ENCODE measurements around the gene NR3C2.

Gene NR3C2

GRCh38 chr4:148349153-148349552 lies 93.1 kb downstream of the NR3C2 start:
- peaks cover 0 to 7% (median 0%) of the 10 kb centered on the region in 5 donors for H3K4me1 ChIP-seq (ENCODE audit: control insufficient read depth in 5 of 5, insufficient read depth in 5 of 5, low read length in 5 of 5)
- H3K9ac ChIP-seq (ENCODE audit: low read length in 5 of 5): no peak overlapping the region
- H3K27ac ChIP-seq (ENCODE audit: low read depth, low read length): no peak overlapping the region
- H3K9me3 ChIP-seq (ENCODE audit: control insufficient read depth in 5 of 5, low read length in 5 of 5): no peaks in the 10 kb centered on the region
- H3K27me3 ChIP-seq (ENCODE audit: control insufficient read depth in 5 of 5, insufficient read depth in 4 of 5, low read length in 5 of 5): no peaks in the 10 kb centered on the region
- no peaks in the 10 kb centered on the region for H3K36me3 ChIP-seq (ENCODE audit: control insufficient read depth in 5 of 5, insufficient read depth in 5 of 5, low read length in 5 of 5)
- no peak overlapping the region for H3K4me3 ChIP-seq (ENCODE audit: low read depth in 1 of 5, low read length in 5 of 5)

- Histone ChIP-seq H3K9ac (ENCODE audit: low read length in 5 of 5) (no peak overlapping the region), H3K36me3 (ENCODE audit: control insufficient read depth in 5 of 5, insufficient read depth in 5 of 5, low read length in 5 of 5) (no peaks in the 10 kb centered on the region), H3K27me3 (ENCODE audit: control insufficient read depth in 5 of 5, insufficient read depth in 4 of 5, low read length in 5 of 5) (no peaks in the 10 kb centered on the region), H3K4me1 (ENCODE audit: control insufficient read depth in 5 of 5, insufficient read depth in 5 of 5, low read length in 5 of 5) (peaks cover 0 to 7% (median 0%) of the 10 kb centered on the region in 5 donors), H3K27ac (ENCODE audit: low read depth, low read length) (no peak overlapping the region), H3K9me3 (ENCODE audit: control insufficient read depth in 5 of 5, low read length in 5 of 5) (no peaks in the 10 kb centered on the region), H3K4me3 (ENCODE audit: low read depth in 1 of 5, low read length in 5 of 5) (no peak overlapping the region)
Observed at GRCh38 chr4:148346657-148347056, 95.6 kb downstream of the NR3C2 start.

GRCh38 chr4:148345509-148345908 lies 96.7 kb downstream of the NR3C2 start:
- no peaks in the 10 kb centered on the region for H3K36me3 ChIP-seq (ENCODE audit: control insufficient read depth in 5 of 5, insufficient read depth in 5 of 5, low read length in 5 of 5)
- H3K9me3 ChIP-seq (ENCODE audit: control insufficient read depth in 5 of 5, low read length in 5 of 5): peaks cover 0 to 4% (median 0%) of the 10 kb centered on the region in 5 donors
- no peak overlapping the region for H3K4me3 ChIP-seq (ENCODE audit: low read depth in 1 of 5, low read length in 5 of 5)
- H3K4me1 ChIP-seq (ENCODE audit: control insufficient read depth in 5 of 5, insufficient read depth in 5 of 5, low read length in 5 of 5): peaks cover 0 to 7% (median 0%) of the 10 kb centered on the region in 5 donors
- H3K27ac ChIP-seq (ENCODE audit: low read depth, low read length): no peak overlapping the region
- H3K27me3 ChIP-seq (ENCODE audit: control insufficient read depth in 5 of 5, insufficient read depth in 4 of 5, low read length in 5 of 5): no peaks in the 10 kb centered on the region
- H3K9ac ChIP-seq (ENCODE audit: low read length in 5 of 5): no peak overlapping the region

GRCh38 chr4:148344941-148345340 lies 97.3 kb downstream of the NR3C2 start:
- Histone ChIP-seq H3K9me3 (ENCODE audit: control insufficient read depth in 5 of 5, low read length in 5 of 5) (peaks cover 0 to 10% (median 0%) of the 10 kb centered on the region in 5 donors), H3K4me3 (ENCODE audit: low read depth in 1 of 5, low read length in 5 of 5) (no peak overlapping the region), H3K4me1 (ENCODE audit: control insufficient read depth in 5 of 5, insufficient read depth in 5 of 5, low read length in 5 of 5) (peaks cover 0 to 7% (median 0%) of the 10 kb centered on the region in 5 donors), H3K27ac (ENCODE audit: low read depth, low read length) (no peak overlapping the region), H3K27me3 (ENCODE audit: control insufficient read depth in 5 of 5, insufficient read depth in 4 of 5, low read length in 5 of 5) (no peaks in the 10 kb centered on the region), H3K36me3 (ENCODE audit: control insufficient read depth in 5 of 5, insufficient read depth in 5 of 5, low read length in 5 of 5) (no peaks in the 10 kb centered on the region), H3K9ac (ENCODE audit: low read length in 5 of 5) (no peak overlapping the region)

GRCh38 chr4:148344352-148344751 lies 97.9 kb downstream of the NR3C2 start:
- H3K9ac ChIP-seq (ENCODE audit: low read length in 5 of 5): no peak overlapping the region
- peaks cover 0 to 7% (median 0%) of the 10 kb centered on the region in 5 donors for H3K4me1 ChIP-seq (ENCODE audit: control insufficient read depth in 5 of 5, insufficient read depth in 5 of 5, low read length in 5 of 5)
- no peaks in the 10 kb centered on the region for H3K36me3 ChIP-seq (ENCODE audit: control insufficient read depth in 5 of 5, insufficient read depth in 5 of 5, low read length in 5 of 5)
- no peaks in the 10 kb centered on the region for H3K27me3 ChIP-seq (ENCODE audit: control insufficient read depth in 5 of 5, insufficient read depth in 4 of 5, low read length in 5 of 5)
- H3K27ac ChIP-seq (ENCODE audit: low read depth, low read length): no peak overlapping the region
- no peak overlapping the region for H3K4me3 ChIP-seq (ENCODE audit: low read depth in 1 of 5, low read length in 5 of 5)
- peaks cover 0 to 11% (median 0%) of the 10 kb centered on the region in 5 donors for H3K9me3 ChIP-seq (ENCODE audit: control insufficient read depth in 5 of 5, low read length in 5 of 5)

GRCh38 chr4:148341980-148342800 lies 100.0 kb downstream of the NR3C2 start:
- Histone ChIP-seq H3K27ac (ENCODE audit: low read depth, low read length) (no peak overlapping the region), H3K9ac (ENCODE audit: low read length in 5 of 5) (no peak overlapping the region), H3K27me3 (ENCODE audit: control insufficient read depth in 5 of 5, insufficient read depth in 4 of 5, low read length in 5 of 5) (no peaks in the 10 kb centered on the region), H3K4me3 (ENCODE audit: low read depth in 1 of 5, low read length in 5 of 5) (no peak overlapping the region), H3K4me1 (ENCODE audit: control insufficient read depth in 5 of 5, insufficient read depth in 5 of 5, low read length in 5 of 5) (peaks cover 0 to 7% (median 0%) of the 10 kb centered on the region in 5 donors), H3K36me3 (ENCODE audit: control insufficient read depth in 5 of 5, insufficient read depth in 5 of 5, low read length in 5 of 5) (no peaks in the 10 kb centered on the region), H3K9me3 (ENCODE audit: control insufficient read depth in 5 of 5, low read length in 5 of 5) (peaks cover 0 to 11% (median 0%) of the 10 kb centered on the region in 5 donors)

- Histone ChIP-seq H3K9ac (ENCODE audit: low read length in 5 of 5) (no peak overlapping the region), H3K36me3 (ENCODE audit: control insufficient read depth in 5 of 5, insufficient read depth in 5 of 5, low read length in 5 of 5) (no peaks in the 10 kb centered on the region), H3K4me3 (ENCODE audit: low read depth in 1 of 5, low read length in 5 of 5) (no peak overlapping the region), H3K27me3 (ENCODE audit: control insufficient read depth in 5 of 5, insufficient read depth in 4 of 5, low read length in 5 of 5) (no peaks in the 10 kb centered on the region), H3K9me3 (ENCODE audit: control insufficient read depth in 5 of 5, low read length in 5 of 5) (peaks cover 0 to 5% (median 0%) of the 10 kb centered on the region in 5 donors), H3K27ac (ENCODE audit: low read depth, low read length) (no peak overlapping the region), H3K4me1 (ENCODE audit: control insufficient read depth in 5 of 5, insufficient read depth in 5 of 5, low read length in 5 of 5) (peaks cover 0 to 4% (median 0%) of the 10 kb centered on the region in 5 donors)
Observed at GRCh38 chr4:148335133-148335532, 107.1 kb downstream of the NR3C2 start.

- Histone ChIP-seq H3K36me3 (ENCODE audit: control insufficient read depth in 5 of 5, insufficient read depth in 5 of 5, low read length in 5 of 5) (no peaks in the 10 kb centered on the region), H3K9me3 (ENCODE audit: control insufficient read depth in 5 of 5, low read length in 5 of 5) (no peaks in the 10 kb centered on the region), H3K27me3 (ENCODE audit: control insufficient read depth in 5 of 5, insufficient read depth in 4 of 5, low read length in 5 of 5) (no peaks in the 10 kb centered on the region), H3K4me3 (ENCODE audit: low read depth in 1 of 5, low read length in 5 of 5) (no peak overlapping the region), H3K4me1 (ENCODE audit: control insufficient read depth in 5 of 5, insufficient read depth in 5 of 5, low read length in 5 of 5) (peaks cover 0 to 4% (median 0%) of the 10 kb centered on the region in 5 donors), H3K9ac (ENCODE audit: low read length in 5 of 5) (no peak overlapping the region), H3K27ac (ENCODE audit: low read depth, low read length) (no peak overlapping the region)
Observed at GRCh38 chr4:148333265-148333664, 108.9 kb downstream of the NR3C2 start.

- Histone ChIP-seq H3K9me3 (ENCODE audit: control insufficient read depth in 5 of 5, low read length in 5 of 5) (no peaks in the 10 kb centered on the region), H3K4me3 (ENCODE audit: low read depth in 1 of 5, low read length in 5 of 5) (no peak overlapping the region), H3K36me3 (ENCODE audit: control insufficient read depth in 5 of 5, insufficient read depth in 5 of 5, low read length in 5 of 5) (no peaks in the 10 kb centered on the region), H3K9ac (ENCODE audit: low read length in 5 of 5) (no peak overlapping the region), H3K27me3 (ENCODE audit: control insufficient read depth in 5 of 5, insufficient read depth in 4 of 5, low read length in 5 of 5) (no peaks in the 10 kb centered on the region), H3K27ac (ENCODE audit: low read depth, low read length) (no peak overlapping the region), H3K4me1 (ENCODE audit: control insufficient read depth in 5 of 5, insufficient read depth in 5 of 5, low read length in 5 of 5) (peaks cover 0 to 4% (median 0%) of the 10 kb centered on the region in 5 donors)
Observed at GRCh38 chr4:148332486-148332885, 109.7 kb downstream of the NR3C2 start.

- no peak overlapping the region for H3K27ac ChIP-seq (ENCODE audit: low read depth, low read length)
- H3K27me3 ChIP-seq (ENCODE audit: control insufficient read depth in 5 of 5, insufficient read depth in 4 of 5, low read length in 5 of 5): no peaks in the 10 kb centered on the region
- no peaks in the 10 kb centered on the region for H3K9me3 ChIP-seq (ENCODE audit: control insufficient read depth in 5 of 5, low read length in 5 of 5)
- H3K36me3 ChIP-seq (ENCODE audit: control insufficient read depth in 5 of 5, insufficient read depth in 5 of 5, low read length in 5 of 5): no peaks in the 10 kb centered on the region
- H3K4me1 ChIP-seq (ENCODE audit: control insufficient read depth in 5 of 5, insufficient read depth in 5 of 5, low read length in 5 of 5): no peaks in the 10 kb centered on the region
- no peak overlapping the region for H3K4me3 ChIP-seq (ENCODE audit: low read depth in 1 of 5, low read length in 5 of 5)
- H3K9ac ChIP-seq (ENCODE audit: low read length in 5 of 5): no peak overlapping the region
Observed at GRCh38 chr4:148330724-148331123, 111.5 kb downstream of the NR3C2 start.

All from subcutaneous abdominal adipose tissue (tissue), 5 donors.